DND-41 (cell line): ENCODE measurements around the gene CDC25B.

Experiments
- ATAC-seq: fragments of 200-7000 bp; cut with Tn5 transposase; 3 replicates; pipeline ENCODE4 v1.9.1; 2021; ENCODE audit warnings: low read depth; ENCODE audit not compliant: insufficient read depth
- DNase-seq: peaks from one replicate; pipeline ENCODE4 v3.0.0-alpha.2; 2020
- H2AFZ ChIP-seq: 2 replicates; pipeline ENCODE4 v1.6.0; 2012; ENCODE audit warnings: low read depth, low read length
- H3K27ac ChIP-seq: 2 replicates; pipeline ENCODE4 v1.5.1; 2012; ENCODE audit warnings: low read length, inconsistent platforms
- H3K27me3 ChIP-seq: fragments of 200-600 bp; sonication (generic); 2 replicates; pipeline ENCODE4 v1.6.0; 2012; ENCODE audit warnings: low read length, mild to moderate bottlenecking, inconsistent platforms; ENCODE audit not compliant: insufficient read depth, poor library complexity
- H3K36me3 ChIP-seq: 2 replicates; pipeline ENCODE4 v1.5.1; 2012; ENCODE audit warnings: low read length, inconsistent platforms; ENCODE audit not compliant: insufficient read depth
- H3K4me1 ChIP-seq: 2 replicates; pipeline ENCODE4 v1.5.1; 2012; ENCODE audit warnings: mild to moderate bottlenecking, low read length; ENCODE audit not compliant: insufficient read depth
- H3K4me2 ChIP-seq: 2 replicates; pipeline ENCODE4 v1.6.0; 2012; ENCODE audit warnings: mild to moderate bottlenecking, moderate library complexity, low read length, inconsistent platforms; ENCODE audit not compliant: insufficient read depth
- H3K4me3 ChIP-seq, 2 experiments: fragments of 200-600 bp in 1 of 2; shearing (Covaris generic) in 1 of 2; 2 replicates each; pipeline ENCODE4 v1.5.1; 2012 to 2016; ENCODE audit warnings: inconsistent platforms in 2 of 2, low read length in 2 of 2, mild to moderate bottlenecking in 2 of 2, low read depth in 1 of 2, moderate library complexity in 1 of 2
- H3K79me2 ChIP-seq: 2 replicates; pipeline ENCODE4 v1.6.0; 2012; ENCODE audit warnings: low read length, inconsistent platforms; ENCODE audit not compliant: insufficient read depth
- H3K9ac ChIP-seq: 2 replicates; pipeline ENCODE4 v1.6.0; 2012; ENCODE audit warnings: low read depth, mild to moderate bottlenecking, inconsistent platforms, low read length, moderate library complexity
- H3K9me3 ChIP-seq: 2 replicates; pipeline ENCODE4 v1.5.1; 2012; ENCODE audit warnings: low read length, moderate library complexity, mild to moderate bottlenecking, inconsistent platforms; ENCODE audit not compliant: insufficient read depth, severe bottlenecking
- H4K20me1 ChIP-seq: 2 replicates; pipeline ENCODE4 v1.6.0; 2012; ENCODE audit warnings: low read length; ENCODE audit not compliant: insufficient read depth
- CTCF ChIP-seq: IDR thresholded peaks from 2 replicates; pipeline ENCODE4 v1.5.1; 2012; ENCODE audit warnings: borderline replicate concordance, low read length, moderate library complexity, mild to moderate bottlenecking; ENCODE audit not compliant: poor library complexity, severe bottlenecking; ENCODE audit errors: extremely low read depth
- EZH2 ChIP-seq: IDR thresholded peaks from 3 replicates; pipeline ENCODE4 v1.6.1; 2012; ENCODE audit warnings: borderline replicate concordance, low read depth, mild to moderate bottlenecking, moderate library complexity, low read length, inconsistent platforms; ENCODE audit not compliant: severe bottlenecking

CDC25B gene

GRCh38 chr20:3801846-3802245 lies 5.7 kb downstream of the CDC25B start:
- ATAC-seq = no peak
- Histone ChIP-seq H2AFZ (no peak overlapping the region), H3K36me3 (peaks cover 94% of the 10 kb centered on the region), H4K20me1 (peaks cover 29% of the 10 kb centered on the region), H3K9ac (no peak overlapping the region), H3K4me3 (no peak overlapping the region), H3K27me3 (no peaks in the 10 kb centered on the region), H3K79me2 (peaks cover 35% of the 10 kb centered on the region), H3K27ac (no peak overlapping the region), H3K9me3 (no peaks in the 10 kb centered on the region), H3K4me2 (no peak overlapping the region), H3K4me1 (peaks cover 38% of the 10 kb centered on the region)
- DNase-seq = no peak
- TF ChIP-seq CTCF (no peak), EZH2 (no peak)

GRCh38 chr20:3802524-3803239 lies 6.6 kb downstream of the CDC25B start:
- Histone ChIP-seq H3K27me3 (no peaks in the 10 kb centered on the region), H4K20me1 (peaks cover 29% of the 10 kb centered on the region), H3K79me2 (peaks cover 27% of the 10 kb centered on the region), H3K36me3 (peaks cover 86% of the 10 kb centered on the region), H3K9me3 (no peaks in the 10 kb centered on the region), H3K4me3 (no peak overlapping the region), H2AFZ (no peak overlapping the region), H3K4me2 (no peak overlapping the region), H3K9ac (no peak overlapping the region), H3K4me1 (peaks cover 29% of the 10 kb centered on the region), H3K27ac (peak overlapping the region; percentile 37; the same call in 1 of the 2 replicates)
- TF ChIP-seq EZH2 (no peak), CTCF (no peak)
- no peak for DNase-seq
- ATAC-seq = no peak

GRCh38 chr20:3803289-3803688 lies 7.2 kb downstream of the CDC25B start:
- Histone ChIP-seq H3K36me3 (peaks cover 79% of the 10 kb centered on the region), H2AFZ (no peak overlapping the region), H3K4me2 (no peak overlapping the region), H3K4me3 (no peak overlapping the region), H3K9me3 (no peaks in the 10 kb centered on the region), H3K27ac (no peak overlapping the region), H3K27me3 (no peaks in the 10 kb centered on the region), H4K20me1 (peaks cover 29% of the 10 kb centered on the region), H3K79me2 (peaks cover 21% of the 10 kb centered on the region), H3K4me1 (peaks cover 23% of the 10 kb centered on the region), H3K9ac (no peak overlapping the region)
- TF ChIP-seq CTCF = no peak
- no peak for TF ChIP-seq EZH2
- DNase-seq (no peak), ATAC-seq (no peak)
